NCI-H748 treated with DMSO at 0.1 percent for 48 hours (cell line): Measurements from ENCODE around the gene MCC.

ENCODE experiments used
- DNase-seq: peaks from one replicate; lab custom pipeline; 2025; lab: John Stamatoyannopoulos, UW

The MCC gene

GRCh38 chr5:113271015-113271414 is 217.2 kb downstream of the MCC start:
- DNase-seq, result no peak

GRCh38 chr5:113270086-113270485 is 218.2 kb downstream of the MCC start:
- no peak for DNase-seq

DNA sequence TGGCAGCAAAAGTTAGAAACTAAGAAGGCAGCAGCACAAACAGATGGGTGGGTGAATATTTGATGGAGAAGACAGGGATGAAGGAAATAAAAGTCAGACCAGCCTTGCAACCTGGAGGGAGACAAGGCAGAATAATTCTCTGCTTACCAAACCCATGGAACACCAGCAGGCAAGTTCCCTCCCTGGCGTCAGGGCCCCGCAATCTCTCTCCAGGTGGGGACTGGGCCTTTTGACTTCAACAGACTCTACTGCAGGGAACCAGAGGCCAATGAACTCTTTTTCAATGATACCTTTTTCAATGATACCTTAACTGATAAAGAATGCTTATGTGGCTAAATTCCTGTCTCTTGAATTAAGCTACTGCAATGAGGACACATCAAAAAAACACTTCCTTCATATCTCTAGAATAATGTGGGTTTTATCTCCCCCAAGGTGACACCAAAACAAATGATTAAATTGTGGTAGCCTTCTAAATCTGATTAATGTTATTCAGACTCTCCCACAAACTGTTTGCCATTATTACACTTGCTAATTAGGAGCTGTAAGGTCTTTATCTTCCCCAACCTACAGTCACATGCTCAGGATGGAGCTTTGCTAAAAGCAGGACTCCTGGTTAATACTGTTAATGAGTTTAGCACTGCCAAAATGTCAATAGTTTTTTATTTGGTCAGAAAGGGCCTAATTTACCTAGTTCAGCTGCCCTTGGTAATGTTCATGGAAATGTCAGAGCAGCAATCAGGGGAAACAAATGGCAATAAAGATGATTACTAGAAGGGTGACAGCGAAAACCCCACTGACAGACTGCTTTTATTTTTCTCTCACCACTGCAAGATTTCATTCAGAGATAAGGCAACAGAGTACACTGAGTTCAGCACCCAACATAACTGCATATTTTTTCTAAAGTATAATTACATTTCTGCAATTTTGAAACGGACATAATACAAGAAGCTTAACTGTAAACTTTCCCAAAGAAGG is 218.9 kb downstream of the MCC start:
- no peak for DNase-seq

- DNase-seq, result no peak
These were observed 220.0 kb downstream of the MCC start for GRCh38 chr5:113268232-113268631.

DNA sequence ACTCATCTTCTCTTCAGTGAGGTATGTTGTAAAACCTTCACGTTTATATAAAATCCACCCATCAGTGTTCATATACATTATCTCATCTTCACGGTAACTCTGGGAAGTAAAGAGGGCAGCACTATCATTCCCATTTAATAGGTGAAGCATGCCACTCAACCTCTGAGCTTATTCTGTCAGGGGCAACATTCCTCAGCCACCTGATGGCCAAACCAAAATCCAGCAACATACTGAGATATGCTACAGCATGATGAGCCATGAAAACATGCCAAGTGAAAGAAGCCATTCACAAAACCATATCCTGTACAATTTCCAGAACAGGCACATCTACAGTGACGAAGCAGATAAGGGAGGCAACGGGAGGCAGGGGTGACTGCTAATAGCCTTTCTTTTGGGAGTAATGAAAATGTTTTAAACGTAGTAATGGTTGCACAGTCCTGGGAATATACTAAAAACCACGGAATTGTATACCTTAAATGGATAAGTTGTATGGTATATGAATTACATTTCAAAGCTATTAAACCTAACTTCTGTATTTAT is 220.8 kb downstream of the MCC start:
- DNase-seq, result no peak

GRCh38 chr5:113266913-113267227 is 221.4 kb downstream of the MCC start:
- no peak for DNase-seq

GRCh38 chr5:113266227-113266912 is 221.9 kb downstream of the MCC start:
- no peak for DNase-seq

GRCh38 chr5:113265190-113265589 is 223.1 kb downstream of the MCC start:
- DNase-seq, result no peak

DNA sequence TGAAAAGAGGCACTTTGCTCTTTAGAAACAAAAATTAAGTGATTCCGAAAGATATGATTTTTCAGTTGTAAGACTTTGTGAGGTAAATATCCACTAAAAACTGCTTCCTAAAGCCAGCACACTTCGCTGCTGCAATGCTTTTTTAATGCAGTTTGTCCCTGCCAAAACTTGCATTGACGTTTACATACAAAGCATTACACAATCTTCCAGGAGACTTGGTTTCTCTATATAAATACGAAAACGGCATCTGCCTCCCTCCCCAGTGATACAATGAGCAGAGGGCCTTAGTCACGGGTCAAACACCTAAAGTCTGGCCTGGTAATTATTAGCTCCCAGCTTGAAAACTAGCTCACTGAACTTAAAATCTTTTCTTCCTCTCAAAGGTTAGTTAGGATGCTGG is 224.2 kb downstream of the MCC start:
- DNase-seq, result no peak

DNA sequence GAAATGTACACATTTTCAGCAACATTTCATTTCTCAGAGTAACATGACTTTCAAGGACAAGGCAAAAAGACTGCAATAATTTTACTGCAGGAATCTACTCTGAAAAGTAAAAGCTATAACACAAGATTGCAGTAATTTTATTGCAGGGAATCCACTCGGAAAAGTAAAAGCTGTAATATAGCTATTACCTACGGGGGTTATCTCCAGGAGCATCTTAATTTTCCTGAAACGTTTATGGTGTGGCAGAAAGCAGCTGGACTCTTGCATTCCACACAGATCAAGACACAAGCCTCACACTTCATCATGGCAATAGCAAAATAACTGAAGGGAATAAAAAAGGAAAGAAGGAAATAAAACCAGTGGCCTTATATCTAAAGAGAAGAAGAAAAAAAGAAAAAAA is 224.7 kb downstream of the MCC start:
- DNase-seq, result no peak

- DNase-seq, result no peak
These were observed 225.6 kb downstream of the MCC start for GRCh38 chr5:113262674-113263073.

DNA sequence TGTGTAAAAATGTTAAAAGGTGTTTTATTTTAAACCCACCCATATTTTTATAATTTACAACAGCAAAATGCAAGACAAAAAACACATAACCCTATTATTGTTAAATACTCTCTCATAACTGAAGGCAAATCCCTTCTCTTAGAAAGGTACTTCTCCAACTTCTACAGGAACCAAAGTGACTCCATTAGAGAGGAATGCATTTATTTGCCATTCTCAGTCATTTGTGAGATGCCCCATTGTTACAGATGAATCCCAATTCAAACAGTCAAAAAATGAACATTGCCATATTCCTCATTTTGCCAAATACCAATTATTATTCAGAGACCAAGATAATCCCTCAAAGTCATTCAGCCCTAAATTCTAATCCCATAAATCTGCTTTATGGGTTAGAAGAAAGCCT is 229.2 kb downstream of the MCC start:
- DNase-seq, result no peak

DNA sequence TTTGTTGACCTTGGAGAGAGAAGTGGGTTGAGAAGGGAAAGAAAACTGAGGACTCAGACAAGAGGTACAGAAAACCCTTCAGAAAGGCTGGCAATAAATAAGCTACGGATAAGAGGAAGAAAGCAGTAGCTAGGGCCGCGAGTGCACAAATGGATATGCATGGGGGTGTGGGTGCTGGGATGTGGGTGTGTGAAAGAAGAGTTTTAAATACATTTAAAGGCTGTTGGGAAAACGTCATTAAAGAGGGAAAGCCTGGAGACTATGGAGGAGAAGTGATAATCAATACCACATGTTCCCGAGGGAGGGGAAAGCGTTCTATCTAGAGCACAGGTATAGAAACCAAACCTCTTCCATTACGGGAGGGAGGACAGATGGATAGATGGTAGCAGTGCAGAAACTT is 230.7 kb downstream of the MCC start:
- no peak for DNase-seq

GRCh38 chr5:113256671-113257452 is 231.4 kb downstream of the MCC start:
- no peak for DNase-seq

GRCh38 chr5:113255579-113256386 is 232.5 kb downstream of the MCC start:
- no peak for DNase-seq

- no peak for DNase-seq
These were observed 233.1 kb downstream of the MCC start for GRCh38 chr5:113255105-113255504.

GRCh38 chr5:113253037-113253436 is 235.2 kb downstream of the MCC start:
- DNase-seq, result no peak

- no peak for DNase-seq
These were observed 236.2 kb downstream of the MCC start for GRCh38 chr5:113252066-113252465.

- no peak for DNase-seq
These were observed 237.8 kb downstream of the MCC start for GRCh38 chr5:113250341-113250953.

- DNase-seq, result no peak
These were observed 239.0 kb downstream of the MCC start for GRCh38 chr5:113249206-113249605.

DNA sequence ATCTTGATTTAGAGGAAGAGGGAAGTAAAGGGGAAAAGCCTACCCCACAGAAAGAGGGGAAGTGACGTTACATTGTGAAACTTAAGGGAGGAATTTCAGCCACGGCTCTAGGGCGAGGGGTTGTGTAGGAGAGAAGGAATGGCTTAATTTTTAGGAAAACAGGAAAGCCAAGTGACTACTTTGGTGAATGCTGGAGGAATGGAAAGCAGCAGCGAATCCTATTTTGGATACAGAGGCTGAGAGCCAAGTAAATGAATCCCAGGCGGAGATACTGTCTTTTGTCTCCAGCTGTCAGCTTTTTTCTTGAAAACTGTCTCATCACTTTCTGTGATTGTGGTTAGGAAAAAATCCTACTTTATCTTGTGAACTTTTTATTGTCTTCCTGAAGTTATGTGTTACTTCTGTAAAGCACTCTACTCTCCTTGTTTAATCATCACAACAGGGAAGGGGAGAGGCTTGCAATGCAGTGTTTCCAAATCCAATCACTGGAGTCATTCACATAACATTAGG is 241.8 kb downstream of the MCC start:
- DNase-seq, result no peak
